GM12872 (cell line): ENCODE results near the gene DIPK1B.

Experiments
- TF ChIP-seq, protein P1 (sequence below): IDR thresholded peaks from 3 replicates; pipeline ENCODE4 v1.5.1; 2011; ENCODE audit warnings: low read depth, mild to moderate bottlenecking, low read length, moderate library complexity; ENCODE audit not compliant: insufficient read depth

Gene DIPK1B

DNA sequence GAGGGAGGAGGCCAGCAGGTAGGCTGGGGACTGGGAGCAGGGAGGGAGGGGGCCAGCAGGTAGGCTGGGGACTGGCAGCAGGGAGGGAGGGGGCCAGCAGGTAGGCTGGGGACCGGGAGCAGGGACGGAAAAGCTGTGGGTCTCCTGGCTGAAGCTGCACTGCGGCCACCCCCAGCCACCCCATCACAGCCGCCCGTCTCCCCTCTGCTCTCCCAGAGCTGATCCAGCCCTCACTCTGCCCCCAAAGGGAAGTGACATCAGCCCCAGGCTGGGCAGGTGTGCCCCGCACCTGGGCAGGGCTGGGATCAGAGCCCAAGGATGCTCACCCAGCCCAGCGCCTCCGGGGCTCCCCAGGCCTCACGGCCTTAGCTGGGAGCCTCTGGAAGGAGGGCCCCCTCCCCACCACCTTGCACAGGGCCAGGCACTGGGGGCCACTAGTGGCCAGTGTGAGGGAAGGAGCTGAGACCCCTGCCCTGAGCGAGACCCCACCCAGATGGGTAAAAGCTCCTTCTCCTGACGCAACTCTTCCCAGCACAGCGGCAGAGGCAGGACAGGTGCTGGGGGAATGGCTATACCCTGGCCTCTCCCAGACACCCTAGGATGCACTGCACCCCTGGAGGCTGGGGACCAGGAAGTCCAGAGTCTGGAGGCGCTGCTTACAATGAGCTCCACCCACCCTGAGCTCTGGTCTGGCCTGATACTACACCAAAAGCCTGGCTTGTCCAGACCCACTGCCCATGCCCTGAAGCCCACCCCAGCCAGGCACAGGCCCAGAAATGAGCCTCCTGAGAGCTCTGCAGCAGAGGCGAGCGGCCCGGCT is 36.7 kb upstream of the DIPK1B start:
- TF ChIP-seq, protein P1, sequence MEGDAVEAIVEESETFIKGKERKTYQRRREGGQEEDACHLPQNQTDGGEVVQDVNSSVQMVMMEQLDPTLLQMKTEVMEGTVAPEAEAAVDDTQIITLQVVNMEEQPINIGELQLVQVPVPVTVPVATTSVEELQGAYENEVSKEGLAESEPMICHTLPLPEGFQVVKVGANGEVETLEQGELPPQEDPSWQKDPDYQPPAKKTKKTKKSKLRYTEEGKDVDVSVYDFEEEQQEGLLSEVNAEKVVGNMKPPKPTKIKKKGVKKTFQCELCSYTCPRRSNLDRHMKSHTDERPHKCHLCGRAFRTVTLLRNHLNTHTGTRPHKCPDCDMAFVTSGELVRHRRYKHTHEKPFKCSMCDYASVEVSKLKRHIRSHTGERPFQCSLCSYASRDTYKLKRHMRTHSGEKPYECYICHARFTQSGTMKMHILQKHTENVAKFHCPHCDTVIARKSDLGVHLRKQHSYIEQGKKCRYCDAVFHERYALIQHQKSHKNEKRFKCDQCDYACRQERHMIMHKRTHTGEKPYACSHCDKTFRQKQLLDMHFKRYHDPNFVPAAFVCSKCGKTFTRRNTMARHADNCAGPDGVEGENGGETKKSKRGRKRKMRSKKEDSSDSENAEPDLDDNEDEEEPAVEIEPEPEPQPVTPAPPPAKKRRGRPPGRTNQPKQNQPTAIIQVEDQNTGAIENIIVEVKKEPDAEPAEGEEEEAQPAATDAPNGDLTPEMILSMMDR: no peak

DNA sequence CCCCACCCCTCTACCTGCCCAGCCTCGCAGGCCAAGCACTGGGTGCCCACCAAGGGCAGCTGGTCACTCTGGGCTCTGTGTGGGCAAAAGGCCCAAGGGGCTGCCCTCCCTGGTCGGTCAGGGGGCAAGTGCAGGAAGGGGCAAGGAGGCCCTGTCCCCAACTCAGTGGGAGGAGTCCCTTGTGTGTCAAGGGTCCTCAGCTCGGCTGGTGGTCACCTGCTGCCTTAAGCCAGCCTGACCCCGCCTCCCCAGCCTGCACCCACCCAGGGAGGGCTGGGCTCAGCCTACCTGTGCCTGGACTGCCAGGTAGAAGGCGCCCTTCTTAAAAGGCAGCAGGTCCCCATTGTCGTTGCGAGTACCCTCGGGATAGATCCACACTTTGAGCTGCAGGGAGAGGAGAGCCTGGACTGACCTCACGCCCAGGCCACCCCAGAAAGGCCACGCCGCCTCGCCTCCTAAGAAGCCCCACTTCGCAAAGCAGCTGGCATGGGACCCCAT is 36.0 kb upstream of the DIPK1B start:
- TF ChIP-seq, protein P1: no peak

DNA sequence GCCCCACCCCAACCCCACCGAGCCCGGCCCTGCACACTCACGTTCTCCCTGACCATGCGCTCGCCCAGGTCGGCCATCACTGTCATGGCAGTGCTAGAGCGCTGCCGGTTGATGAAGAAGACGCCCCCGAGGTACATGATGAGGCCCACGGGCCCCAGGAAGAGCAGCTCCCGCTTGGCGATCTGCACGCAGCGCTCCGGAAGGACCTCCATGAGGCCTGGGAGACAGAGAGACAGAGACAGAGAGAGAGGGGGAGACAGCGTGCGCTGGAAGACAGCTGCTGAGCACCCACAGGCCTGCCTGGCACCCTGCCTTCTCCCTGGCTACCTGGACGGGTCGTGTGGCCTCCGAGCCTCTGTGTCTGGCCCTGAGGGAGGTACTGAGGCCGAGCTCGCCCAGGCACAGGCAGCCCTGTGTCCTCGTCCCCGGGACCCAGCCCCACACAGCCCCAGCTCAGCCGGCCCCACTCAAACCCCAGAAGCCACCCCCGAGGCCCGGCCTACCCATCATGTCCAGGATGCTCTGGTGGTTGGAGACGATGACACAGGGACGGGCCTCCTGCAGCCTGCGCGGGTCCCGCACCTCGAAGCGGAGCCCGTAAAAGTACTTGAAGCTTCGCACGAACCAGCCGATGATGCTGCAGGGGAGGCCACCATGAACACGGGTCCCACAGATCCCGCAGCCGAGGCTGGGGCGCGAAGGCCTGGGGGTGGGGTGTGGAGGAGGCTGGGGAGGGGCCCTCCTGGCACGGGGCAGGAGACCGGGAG is 35.3 kb upstream of the DIPK1B start:
- TF ChIP-seq, protein P1: no peak

DNA sequence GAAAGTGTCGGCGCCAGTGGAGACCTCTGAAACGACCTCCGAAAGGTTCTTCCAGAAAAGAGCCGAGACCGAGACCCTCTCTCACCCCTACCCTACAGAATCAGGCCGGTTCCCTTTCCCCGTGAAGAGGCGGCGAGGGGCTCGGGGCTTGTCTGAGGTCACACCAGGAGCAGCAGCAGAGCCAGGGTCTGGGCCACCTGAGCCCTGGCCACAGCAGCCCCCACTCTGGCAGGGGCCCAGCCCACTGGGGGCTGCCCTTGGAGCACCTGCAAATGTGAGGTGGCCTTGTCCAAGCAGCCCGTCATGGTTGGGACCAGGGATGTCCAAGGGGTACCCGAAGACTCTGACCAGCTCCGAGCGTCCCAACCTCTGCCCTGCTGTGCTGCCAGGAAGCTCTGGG is 34.3 kb upstream of the DIPK1B start:
- TF ChIP-seq, protein P1: no peak

DNA sequence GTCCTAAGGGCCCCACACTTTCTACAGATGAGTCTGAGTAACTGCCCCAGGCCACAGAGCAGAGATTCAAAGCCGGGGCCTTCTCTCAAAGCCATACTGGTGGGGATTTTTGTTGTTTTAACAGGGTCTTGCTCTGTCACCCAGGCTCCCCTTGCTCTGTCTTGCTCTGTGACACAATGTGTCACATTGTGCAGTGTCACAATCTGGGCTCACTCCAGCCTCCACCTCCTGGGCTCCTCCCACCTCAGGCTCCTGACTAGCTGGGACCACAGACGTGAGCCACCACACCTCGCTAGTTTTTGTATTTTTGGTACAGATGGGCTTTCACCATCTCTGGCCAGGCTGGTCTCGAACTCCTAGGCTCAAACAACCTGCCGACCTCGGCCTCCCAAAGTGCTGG is 33.7 kb upstream of the DIPK1B start:
- TF ChIP-seq, protein P1: no peak

DNA sequence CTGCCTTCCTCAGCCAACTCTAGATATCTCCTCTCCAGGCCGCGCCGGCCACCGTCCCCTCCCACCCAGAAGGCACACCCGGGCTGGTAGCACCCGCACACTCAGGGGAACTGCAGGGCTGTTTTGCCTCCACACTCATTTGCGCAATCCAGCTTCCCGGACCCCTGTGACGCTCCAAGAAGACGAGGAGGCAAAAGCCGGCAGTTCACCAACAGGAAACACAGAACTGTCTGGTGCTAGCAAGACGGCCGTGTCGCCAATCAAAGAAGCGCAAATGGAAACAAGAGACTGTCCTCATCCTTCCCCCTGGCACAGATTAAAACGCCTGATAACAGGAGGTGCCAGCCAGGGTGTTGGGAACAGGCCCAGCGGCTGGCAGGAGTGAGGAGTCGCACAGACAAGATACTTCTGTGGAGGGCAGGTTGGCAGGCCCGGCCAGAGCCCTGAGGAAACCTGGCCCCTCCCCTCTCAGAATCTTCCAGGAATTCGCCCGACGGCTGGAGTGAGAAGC is 32.9 kb upstream of the DIPK1B start:
- TF ChIP-seq, protein P1: no peak

DNA sequence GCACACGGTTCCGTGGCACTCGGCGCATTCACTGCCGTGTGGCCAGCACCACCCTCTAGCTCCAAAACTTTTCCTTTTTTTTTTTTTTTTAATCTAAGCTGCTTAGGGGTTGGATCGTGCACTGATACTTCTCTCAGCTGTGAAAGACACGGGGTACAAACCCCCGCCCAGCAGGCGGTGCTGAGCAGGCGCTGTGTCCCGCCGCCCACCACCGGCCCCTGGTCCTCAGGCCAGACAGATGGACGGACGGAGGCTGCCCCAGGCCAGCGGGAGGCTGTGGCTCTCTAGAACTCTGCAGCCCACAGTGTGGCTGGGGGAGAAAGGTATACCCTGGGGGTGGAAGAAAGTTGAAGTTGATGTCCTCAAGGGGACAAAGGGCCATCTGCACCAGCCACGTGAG is 31.3 kb upstream of the DIPK1B start:
- TF ChIP-seq, protein P1: no peak
